RWPE1 (cell line): Measurements from ENCODE around the gene CBX8.
A peak's percentile ranks its signal among the peaks of the same experiment; 100 is the strongest.

ENCODE experiments used
- CTCF ChIA-PET: fragments of 350-600 bp; sonication (Branson Sonifier 250); formaldehyde crosslinking; extraction: SDS; loops from one replicate; lab custom pipeline; 2021; lab: Yijun Ruan, JAX
- POLR2A ChIA-PET: fragments of 400-600 bp; formaldehyde crosslinking; extraction: SDS; loops from one replicate; lab custom pipeline; 2020; ENCODE audit warnings: antibody characterized with exemption; ENCODE audit not compliant: low non-redundant PET; lab: Yijun Ruan, JAX
- DNase-seq: peaks from one replicate; pipeline ENCODE4 v3.0.0; 2012; ENCODE audit warnings: low spot score
- H3K27ac ChIP-seq: fragments of 450-650 bp; 2 replicates; pipeline ENCODE4 v1.5.1; 2017
- TF ChIP-seq, protein P1 (sequence below): fragments of 450-650 bp; conservative IDR thresholded peaks from 2 replicates; pipeline ENCODE4 v1.5.1; 2017; ENCODE audit warnings: low read depth, mild to moderate bottlenecking

Gene CBX8

DNA sequence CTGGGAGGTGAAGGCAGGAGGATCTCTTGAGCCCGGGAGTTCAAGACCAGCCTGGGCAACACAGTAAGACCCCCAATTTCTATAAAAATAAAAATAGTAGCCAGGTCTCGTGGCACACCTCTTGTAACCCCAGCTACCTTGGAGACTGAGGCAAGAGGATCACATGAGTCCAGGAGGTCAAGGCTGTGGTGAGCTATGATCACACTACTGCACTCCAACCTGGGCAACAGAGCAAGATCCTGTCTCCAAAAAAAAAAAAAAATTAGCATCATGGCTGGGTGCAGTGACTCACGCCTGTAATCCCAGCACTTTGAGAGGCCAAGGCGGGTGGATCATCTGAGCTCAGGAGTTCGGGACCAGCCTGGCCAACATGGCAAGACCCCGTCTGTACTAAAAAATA lies 25.6 kb downstream of the CBX8 start:
- TF ChIP-seq, protein P1, sequence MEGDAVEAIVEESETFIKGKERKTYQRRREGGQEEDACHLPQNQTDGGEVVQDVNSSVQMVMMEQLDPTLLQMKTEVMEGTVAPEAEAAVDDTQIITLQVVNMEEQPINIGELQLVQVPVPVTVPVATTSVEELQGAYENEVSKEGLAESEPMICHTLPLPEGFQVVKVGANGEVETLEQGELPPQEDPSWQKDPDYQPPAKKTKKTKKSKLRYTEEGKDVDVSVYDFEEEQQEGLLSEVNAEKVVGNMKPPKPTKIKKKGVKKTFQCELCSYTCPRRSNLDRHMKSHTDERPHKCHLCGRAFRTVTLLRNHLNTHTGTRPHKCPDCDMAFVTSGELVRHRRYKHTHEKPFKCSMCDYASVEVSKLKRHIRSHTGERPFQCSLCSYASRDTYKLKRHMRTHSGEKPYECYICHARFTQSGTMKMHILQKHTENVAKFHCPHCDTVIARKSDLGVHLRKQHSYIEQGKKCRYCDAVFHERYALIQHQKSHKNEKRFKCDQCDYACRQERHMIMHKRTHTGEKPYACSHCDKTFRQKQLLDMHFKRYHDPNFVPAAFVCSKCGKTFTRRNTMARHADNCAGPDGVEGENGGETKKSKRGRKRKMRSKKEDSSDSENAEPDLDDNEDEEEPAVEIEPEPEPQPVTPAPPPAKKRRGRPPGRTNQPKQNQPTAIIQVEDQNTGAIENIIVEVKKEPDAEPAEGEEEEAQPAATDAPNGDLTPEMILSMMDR, result no peak
- H3K27ac ChIP-seq, result no peak overlapping the region
- ChIA-PET POLR2A (no interaction called here), CTCF (interaction anchor here (0.6 to 1.1 kb wide), 2 partner anchors 29 to 235 kb away, joined by 3 read pairs; no protein-coding TSS in a partner anchor)
- DNase-seq, result no peak

DNA sequence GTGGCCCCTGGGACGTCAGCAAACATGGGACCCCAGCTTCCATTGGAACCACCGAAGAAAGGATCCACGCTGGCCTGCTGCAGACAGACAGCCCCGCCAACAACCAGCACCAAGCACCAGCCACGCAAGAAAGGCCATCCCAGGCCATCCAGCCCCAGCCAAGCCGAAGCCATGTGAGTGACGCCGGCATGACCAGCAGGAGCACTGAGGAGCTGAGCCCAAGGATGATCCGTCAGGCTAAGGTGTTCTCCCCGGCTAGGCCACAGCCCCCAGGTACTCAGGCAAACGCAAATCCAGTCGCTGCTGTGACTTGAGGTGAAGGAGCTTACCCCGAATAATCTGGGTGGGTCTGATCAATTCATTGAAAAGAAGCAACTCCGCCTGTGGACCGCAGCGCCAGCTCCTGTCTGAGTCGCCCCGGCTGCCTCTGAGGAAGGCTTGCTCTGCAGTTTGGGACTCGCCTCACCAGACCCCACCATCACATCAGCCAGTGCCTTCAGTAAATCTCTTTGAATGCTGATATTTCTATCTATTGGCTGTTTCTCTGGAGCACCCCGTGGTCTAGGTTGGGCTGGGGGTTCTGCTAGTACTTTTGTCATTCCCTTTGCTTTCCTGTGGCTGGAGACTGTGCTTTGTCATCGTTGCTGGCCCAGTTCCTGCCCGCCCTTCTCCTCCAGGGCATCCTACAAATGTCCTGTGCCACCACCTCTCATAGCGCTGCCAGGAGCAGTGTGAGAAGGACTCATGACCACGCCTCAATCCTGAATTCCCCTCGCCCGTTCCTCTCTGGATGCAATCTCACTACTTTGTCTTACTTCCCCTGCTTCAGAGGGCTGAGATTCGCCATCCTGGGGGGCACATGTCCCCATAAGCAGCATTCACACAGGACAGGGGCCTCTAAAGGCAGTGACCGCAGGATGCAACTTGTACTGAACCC lies 27.0 kb downstream of the CBX8 start:
- POLR2A ChIA-PET, result no interaction called here
- TF ChIP-seq, protein P1, result no peak
- CTCF ChIA-PET, result interaction anchor here (0.6 kb wide), 1 partner anchor 116 kb away, joined by 4 read pairs; no protein-coding TSS in a partner anchor
- H3K27ac ChIP-seq, result no peak overlapping the region
- no peak for DNase-seq

DNA sequence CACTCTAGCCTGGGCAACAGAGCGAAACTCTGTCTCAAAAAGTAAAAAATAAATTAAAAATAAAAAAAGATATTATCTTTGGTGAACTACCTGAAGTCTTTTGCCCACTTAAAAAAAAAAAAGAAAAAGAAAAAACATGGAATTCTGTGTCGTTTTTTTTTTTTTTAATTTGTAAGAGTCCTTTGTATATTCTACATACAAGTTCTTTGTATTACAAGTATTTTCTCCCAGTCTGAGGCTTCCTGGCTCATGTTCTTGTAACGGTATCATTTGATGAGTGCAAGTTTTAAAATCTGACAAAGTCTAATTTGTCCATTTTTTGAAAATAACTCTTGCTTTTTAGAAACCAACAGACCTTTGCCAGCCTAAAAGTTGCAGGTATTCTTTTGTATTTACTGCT lies 31.2 kb downstream of the CBX8 start:
- POLR2A ChIA-PET, result no interaction called here
- TF ChIP-seq, protein P1, result no peak
- no peak overlapping the region for H3K27ac ChIP-seq
- CTCF ChIA-PET, result no interaction called here
- no peak for DNase-seq

DNA sequence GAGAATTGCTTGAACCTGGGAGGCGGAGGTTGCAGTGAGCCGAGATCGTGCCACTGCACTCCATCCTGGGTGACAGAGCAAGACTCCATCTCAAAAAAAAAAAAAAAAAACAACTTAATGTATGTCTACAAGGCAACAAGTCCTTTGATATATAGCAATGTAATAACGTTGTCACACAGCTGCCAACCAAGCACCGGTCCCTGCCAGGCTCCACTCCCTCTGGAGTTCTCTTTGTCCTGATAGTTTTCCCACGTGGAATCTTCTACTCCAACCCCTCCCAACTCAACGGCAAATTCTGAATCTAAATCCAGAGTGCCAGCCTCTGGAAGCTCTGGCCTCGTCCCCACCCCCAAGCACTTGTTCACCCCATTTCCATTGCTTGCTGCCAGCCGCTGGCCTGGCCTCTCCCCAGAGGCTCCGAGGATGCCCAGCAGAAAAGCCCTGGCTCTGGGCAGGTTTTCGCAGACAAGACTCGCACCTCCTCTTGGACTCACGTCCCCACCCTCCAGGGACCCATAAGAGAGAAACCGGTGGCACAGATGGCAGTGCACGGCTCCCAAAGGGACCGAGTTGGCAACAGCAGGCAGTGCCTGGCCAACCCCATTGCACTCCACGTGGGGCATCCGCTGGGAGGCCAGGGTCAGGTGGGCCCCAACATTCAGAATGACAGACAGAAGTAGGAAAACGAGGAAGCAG lies 34.8 kb downstream of the CBX8 start:
- ChIA-PET CTCF (no interaction called here), POLR2A (no interaction called here)
- no peak for DNase-seq
- H3K27ac ChIP-seq, result no peak overlapping the region
- TF ChIP-seq, protein P1, result no peak

DNA sequence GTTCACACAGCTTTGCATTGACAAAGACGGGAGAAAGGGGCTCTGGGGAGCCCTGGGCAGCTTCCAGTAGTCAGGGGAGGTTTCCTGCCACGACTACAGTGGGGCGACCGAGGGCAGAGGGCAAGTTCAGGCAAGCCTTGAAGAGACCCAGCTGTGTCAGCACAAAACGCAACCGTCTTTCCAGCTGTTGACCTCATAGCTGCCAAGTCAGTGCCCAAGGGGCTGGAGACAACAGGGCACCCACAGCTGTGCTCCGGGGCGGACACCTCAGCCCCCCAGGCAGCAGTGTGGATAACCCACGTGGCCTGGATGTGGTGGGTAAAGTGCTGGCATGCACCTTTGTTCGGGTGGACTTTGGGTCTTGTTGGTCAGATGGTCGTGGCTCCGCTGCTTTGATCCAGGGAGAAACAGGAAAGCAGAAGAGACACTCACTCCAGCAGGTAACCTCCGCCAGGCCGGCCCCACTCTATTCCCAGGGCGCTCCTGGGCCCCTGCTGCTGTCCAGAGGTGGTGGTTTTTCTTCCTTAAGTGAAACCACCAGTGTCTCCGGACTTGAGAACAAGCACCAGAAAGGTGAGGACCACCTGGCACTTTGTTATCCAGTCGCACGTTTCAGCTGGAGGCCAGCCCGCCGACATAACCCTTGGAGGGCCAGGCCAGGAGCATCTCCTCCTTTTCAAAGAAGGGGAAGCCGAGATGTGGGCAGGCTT lies 36.5 kb downstream of the CBX8 start:
- ChIA-PET POLR2A (no interaction called here), CTCF (interaction anchor here (0.6 kb wide), 3 partner anchors 50 to 718 kb away, joined by 3 to 7 read pairs (median 3); no protein-coding TSS in a partner anchor)

More for the DNA sequence above, 36.5 kb downstream of the CBX8 start:
- DNase-seq, result no peak
- TF ChIP-seq, protein P1, result no peak
- H3K27ac ChIP-seq, result peak overlapping the region; percentile 19; the same call in 1 of the 2 replicates
